PC-9 (cell line): ENCODE data around the gene MCAT. TPM values are rescaled to one million over a fixed set of nuclear protein-coding genes. Genes with fewer than 3 reads are reported as not detected.
A peak's percentile ranks its signal among the peaks of the same experiment; 100 is the strongest.

Experiments
- BruUV-seq: library from RNA; stranded (reverse); fragments of 400-500 nt; replicated peaks from 2 replicates; lab custom pipeline; 2021; lab: Mats Ljungman, UMichigan
- CTCF ChIA-PET: fragments of 300-600 bp; sonication (Branson Sonifier 250); formaldehyde crosslinking; loops from one replicate; lab custom pipeline; 2022; ENCODE audit warnings: antibody characterized with exemption; lab: Charles Lee
- POLR2A ChIA-PET: fragments of 300-600 bp; sonication (Branson Sonifier 250); formaldehyde crosslinking; loops from one replicate; lab custom pipeline; 2022; ENCODE audit warnings: antibody characterized with exemption; ENCODE audit not compliant: unreplicated experiment; lab: Charles Lee
- DNase-seq, 2 experiments: peaks; one replicate each; pipeline versions ENCODE4 v3.0.0 to v3.0.0-alpha.2; 2015 to 2022; ENCODE audit warnings: mixed read lengths in 1 of 2
- H2AFZ ChIP-seq: fragments of 200-600 bp; sonication (generic); 2 replicates; pipeline ENCODE4 v1.8.1; 2017; ENCODE audit warnings: antibody characterized with exemption
- H3F3A ChIP-seq: fragments of 200-600 bp; sonication (generic); 2 replicates; pipeline ENCODE4 v1.8.1; 2017; ENCODE audit warnings: antibody characterized with exemption, mild to moderate bottlenecking, low read depth; ENCODE audit not compliant: insufficient read depth
- H3K27ac ChIP-seq: fragments of 200-600 bp; sonication (generic); 2 replicates; pipeline ENCODE4 v1.6.1; 2016; ENCODE audit warnings: mixed run types
- H3K27me3 ChIP-seq: fragments of 200-600 bp; sonication (generic); 2 replicates; pipeline ENCODE4 v1.6.1; 2016; ENCODE audit warnings: low read depth, mixed run types; ENCODE audit not compliant: insufficient read depth
- H3K36me3 ChIP-seq: fragments of 200-600 bp; sonication (generic); 2 replicates; pipeline ENCODE4 v1.6.1; 2016; ENCODE audit warnings: low read depth, mixed run types
- H3K4me1 ChIP-seq: fragments of 200-600 bp; sonication (generic); replicated peaks from 2 replicates; pipeline ENCODE4 v1.6.1; 2016; ENCODE audit warnings: mixed run types; ENCODE audit not compliant: insufficient read depth
- H3K4me2 ChIP-seq: fragments of 200-600 bp; sonication (generic); 2 replicates; pipeline ENCODE4 v1.6.1; 2017; ENCODE audit warnings: mixed run types
- H3K4me3 ChIP-seq: fragments of 200-600 bp; sonication (generic); 2 replicates; pipeline ENCODE4 v1.6.1; 2016; ENCODE audit warnings: mixed run types
- H3K79me2 ChIP-seq: fragments of 200-600 bp; sonication (generic); 2 replicates; pipeline ENCODE4 v1.6.1; 2017; ENCODE audit warnings: low read depth, mixed run types
- H3K9me2 ChIP-seq: fragments of 200-600 bp; sonication (generic); 2 replicates; pipeline ENCODE4 v1.8.1; 2017; ENCODE audit warnings: mild to moderate bottlenecking; ENCODE audit not compliant: insufficient read depth
- H3K9me3 ChIP-seq: fragments of 200-600 bp; sonication (generic); 2 replicates; pipeline ENCODE4 v1.8.1; 2016; ENCODE audit warnings: low read depth; ENCODE audit not compliant: insufficient read depth
- H4K20me1 ChIP-seq: fragments of 200-600 bp; sonication (generic); 2 replicates; pipeline ENCODE4 v1.8.1; 2017; ENCODE audit not compliant: insufficient read depth
- EZH2 ChIP-seq: fragments of 200-600 bp; sonication (generic); IDR thresholded peaks from 2 replicates; pipeline ENCODE4 v1.8.0; 2017; ENCODE audit warnings: antibody characterized with exemption, low read depth
- intact Hi-C: fragments of 100-400 bp; cut with micrococcal nuclease; formaldehyde crosslinking; loops from one replicate; pipeline ENCODE4 v1.10.0; 2022; ENCODE audit not compliant: unreplicated experiment
- total RNA-seq: library from RNA; stranded (reverse); gene quantifications from 2 replicates; pipeline ENCODE4 v1.2.3, GENCODE V29; 2021
- TF ChIP-seq, protein P1 (sequence below): fragments of 200-600 bp; sonication (generic); conservative IDR thresholded peaks from 2 replicates; pipeline ENCODE4 v1.6.1; 2017; ENCODE audit warnings: mixed run types, antibody characterized with exemption, mild to moderate bottlenecking, moderate library complexity

MCAT gene
- total RNA-seq, 1 experiment from 2014 or later, result 31.4 TPM

DNA sequence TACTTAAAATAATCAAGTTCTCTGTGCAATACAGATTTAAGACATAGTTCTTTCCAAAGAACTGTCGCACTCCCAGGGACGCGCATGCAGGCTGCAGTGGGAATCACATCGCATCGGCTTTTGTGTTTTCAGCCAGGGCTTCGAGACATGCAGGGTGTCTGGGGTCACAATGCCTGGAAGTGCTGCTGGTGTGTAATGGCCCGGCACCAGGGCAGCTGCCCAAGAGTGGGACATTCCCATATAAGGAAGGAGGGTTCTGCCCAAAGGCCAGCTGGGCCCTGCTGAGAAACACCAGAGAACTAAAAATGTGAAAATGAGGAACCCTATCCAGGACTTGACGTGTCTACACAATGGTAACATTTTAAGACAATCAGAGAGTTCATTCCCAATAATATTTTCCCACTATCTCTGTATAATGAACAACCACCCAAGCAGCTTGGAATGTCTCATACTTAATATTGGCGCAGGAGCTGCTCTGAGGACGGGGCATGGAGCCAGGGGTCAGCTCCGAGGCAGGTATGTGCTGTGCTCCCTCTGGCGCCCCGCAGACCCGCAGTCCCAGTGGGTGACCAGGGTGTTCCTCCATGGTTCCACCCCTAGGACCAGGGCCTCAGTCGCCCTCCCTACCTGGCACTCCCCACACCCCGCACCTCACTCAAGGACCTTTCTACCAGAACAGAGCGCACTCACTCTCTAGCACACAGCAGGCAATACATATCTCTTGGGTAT is 11.3 kb downstream of the MCAT start:
- intact Hi-C loops, result no loop called here
- peaks cover 26% of the 10 kb centered on the region for H4K20me1 ChIP-seq
- CTCF ChIA-PET, result no interaction called here
- TF ChIP-seq EZH2, result no peak
- TF ChIP-seq, protein P1, sequence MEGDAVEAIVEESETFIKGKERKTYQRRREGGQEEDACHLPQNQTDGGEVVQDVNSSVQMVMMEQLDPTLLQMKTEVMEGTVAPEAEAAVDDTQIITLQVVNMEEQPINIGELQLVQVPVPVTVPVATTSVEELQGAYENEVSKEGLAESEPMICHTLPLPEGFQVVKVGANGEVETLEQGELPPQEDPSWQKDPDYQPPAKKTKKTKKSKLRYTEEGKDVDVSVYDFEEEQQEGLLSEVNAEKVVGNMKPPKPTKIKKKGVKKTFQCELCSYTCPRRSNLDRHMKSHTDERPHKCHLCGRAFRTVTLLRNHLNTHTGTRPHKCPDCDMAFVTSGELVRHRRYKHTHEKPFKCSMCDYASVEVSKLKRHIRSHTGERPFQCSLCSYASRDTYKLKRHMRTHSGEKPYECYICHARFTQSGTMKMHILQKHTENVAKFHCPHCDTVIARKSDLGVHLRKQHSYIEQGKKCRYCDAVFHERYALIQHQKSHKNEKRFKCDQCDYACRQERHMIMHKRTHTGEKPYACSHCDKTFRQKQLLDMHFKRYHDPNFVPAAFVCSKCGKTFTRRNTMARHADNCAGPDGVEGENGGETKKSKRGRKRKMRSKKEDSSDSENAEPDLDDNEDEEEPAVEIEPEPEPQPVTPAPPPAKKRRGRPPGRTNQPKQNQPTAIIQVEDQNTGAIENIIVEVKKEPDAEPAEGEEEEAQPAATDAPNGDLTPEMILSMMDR, result no peak
- no peak overlapping the region for H2AFZ ChIP-seq
- no peaks in the 10 kb centered on the region for H3K27me3 ChIP-seq
- H3K4me1 ChIP-seq, result peaks cover 32% of the 10 kb centered on the region
- H3K4me2 ChIP-seq, result no peak overlapping the region
- no peak overlapping the region for H3K4me3 ChIP-seq
- no peak for DNase-seq
- H3F3A ChIP-seq, result peaks cover 46% of the 10 kb centered on the region
- no peaks in the 10 kb centered on the region for H3K9me3 ChIP-seq
- no peak overlapping the region for H3K27ac ChIP-seq
- POLR2A ChIA-PET, result interaction anchor here (0.5 kb wide), 1 partner anchor 15 kb away, joined by 8 read pairs; no protein-coding TSS in a partner anchor
- H3K9me2 ChIP-seq, result no peaks in the 10 kb centered on the region
- BruUV-seq, result no TSS peak
- H3K79me2 ChIP-seq, result peaks cover 3% of the 10 kb centered on the region; the same call in 1 of the 2 replicates
- peaks cover 25% of the 10 kb centered on the region for H3K36me3 ChIP-seq

DNA sequence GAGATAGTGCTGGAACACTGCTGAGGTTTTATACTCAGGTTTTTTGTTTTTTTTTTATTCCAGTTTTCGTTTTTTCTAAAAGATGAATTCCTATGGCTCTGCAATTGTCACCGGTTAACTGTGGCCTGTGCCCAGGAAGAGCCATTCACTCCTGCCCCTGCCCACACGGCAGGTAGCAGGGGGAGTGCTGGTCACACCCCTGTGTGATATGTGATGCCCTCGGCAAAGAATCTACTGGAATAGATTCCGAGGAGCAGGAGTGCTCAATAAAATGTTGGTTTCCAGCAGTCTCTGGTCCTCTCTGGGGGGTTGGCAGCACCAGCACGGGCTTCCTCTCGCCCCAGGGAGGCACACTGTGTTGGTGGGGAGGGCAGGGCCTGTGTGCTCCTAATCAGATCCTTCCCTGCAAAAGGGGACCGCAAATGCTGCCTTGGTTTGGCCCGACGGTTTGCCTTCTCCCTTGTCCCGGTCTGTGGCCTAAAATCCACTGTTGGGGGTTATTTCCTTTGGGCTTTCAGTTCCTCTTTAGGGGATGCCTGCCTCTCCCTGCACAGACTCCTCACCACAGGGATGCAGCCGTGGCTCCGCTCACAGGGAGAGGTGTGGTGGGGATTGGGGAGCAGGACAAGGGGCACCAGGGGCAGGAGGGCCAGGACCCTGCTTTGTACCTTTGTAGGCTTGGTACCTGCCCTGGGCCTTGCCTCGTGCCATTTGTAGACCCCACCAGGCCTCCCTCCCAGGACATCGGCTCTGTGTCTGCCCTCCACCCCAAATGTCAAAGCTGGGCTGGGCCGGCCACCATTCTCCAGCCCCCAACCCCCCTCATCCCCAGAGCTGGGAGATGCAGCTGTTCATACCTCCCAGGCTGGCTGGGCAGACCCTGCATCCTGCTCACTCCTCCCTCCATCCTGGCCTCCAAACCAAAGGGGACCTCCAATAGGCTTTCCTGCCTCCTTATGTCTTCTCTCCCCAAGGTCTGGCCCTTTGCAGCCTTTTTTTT is 13.5 kb downstream of the MCAT start:
- Histone ChIP-seq H2AFZ (no peak overlapping the region), H3K27ac (peak overlapping the region; percentile 92), H3F3A (peaks cover 60% of the 10 kb centered on the region), H3K4me3 (no peak overlapping the region), H3K27me3 (no peaks in the 10 kb centered on the region), H3K9me2 (no peaks in the 10 kb centered on the region), H3K36me3 (peaks cover 17% of the 10 kb centered on the region; the same call in 1 of the 2 replicates), H4K20me1 (peaks cover 16% of the 10 kb centered on the region; the same call in 1 of the 2 replicates), H3K4me2 (peak overlapping the region; percentile 73), H3K79me2 (no peaks in the 10 kb centered on the region; the same call in 1 of the 2 replicates), H3K9me3 (no peaks in the 10 kb centered on the region), H3K4me1 (peaks cover 46% of the 10 kb centered on the region)
- TF ChIP-seq, protein P1, result no peak
- no peak for TF ChIP-seq EZH2
- intact Hi-C loops, result loop anchor here (5.0 to 10.0 kb wide), 2 partner anchors 135 to 207 kb away; no protein-coding TSS in a partner anchor
- ChIA-PET POLR2A (interaction anchor here (0.8 kb wide), 1 partner anchor 92 kb away, joined by 19 read pairs; no protein-coding TSS in a partner anchor), CTCF (interaction anchor here (0.6 to 0.7 kb wide), 2 partner anchors 19 to 216 kb away, joined by 8 to 9 read pairs; no protein-coding TSS in a partner anchor)
- no TSS peak for BruUV-seq
- DNase-seq, result peak in 1 of 2 experiments; percentile 27

DNA sequence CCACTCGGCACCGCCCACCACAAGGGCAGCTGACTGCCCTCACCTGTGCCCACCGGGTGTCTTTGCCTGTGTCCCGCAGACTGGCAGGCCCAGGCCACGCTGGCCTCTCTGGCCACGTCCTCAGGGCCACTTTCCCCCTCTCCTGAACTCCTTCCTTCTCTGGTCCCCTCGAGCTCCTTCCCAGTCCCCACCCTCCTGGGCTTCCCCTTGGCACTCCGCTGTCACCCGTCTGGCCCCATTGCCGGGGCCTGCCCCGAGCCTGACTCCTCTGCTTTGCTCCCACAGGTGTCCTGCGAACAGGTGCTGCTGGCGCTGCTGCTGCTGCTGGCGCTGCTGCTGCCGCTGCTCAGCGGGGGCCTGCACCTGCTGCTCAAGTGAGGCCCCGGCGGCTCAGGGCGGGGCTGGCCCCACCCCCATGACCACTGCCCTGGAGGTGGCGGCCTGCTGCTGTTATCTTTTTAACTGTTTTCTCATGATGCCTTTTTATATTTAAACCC is 14.2 kb downstream of the MCAT start:
- intact Hi-C loops, result loop anchor here (5.0 to 10.0 kb wide), 2 partner anchors 134 to 207 kb away; no protein-coding TSS in a partner anchor
- peaks cover 46% of the 10 kb centered on the region for H3K4me1 ChIP-seq
- no peaks in the 10 kb centered on the region for H3K27me3 ChIP-seq
- no peaks in the 10 kb centered on the region for H3K9me2 ChIP-seq
- peak overlapping the region; percentile 73 for H3K4me2 ChIP-seq
- no TSS peak for BruUV-seq
- DNase-seq, result peak; percentile 69 to 73
- H3K4me3 ChIP-seq, result no peak overlapping the region
- no peak overlapping the region for H2AFZ ChIP-seq
- TF ChIP-seq EZH2, result no peak
- TF ChIP-seq, protein P1, result no peak
- peaks cover 16% of the 10 kb centered on the region; the same call in 1 of the 2 replicates for H3K36me3 ChIP-seq
- peaks cover 12% of the 10 kb centered on the region; the same call in 1 of the 2 replicates for H4K20me1 ChIP-seq
- peak overlapping the region; percentile 92 for H3K27ac ChIP-seq
- H3K79me2 ChIP-seq, result no peaks in the 10 kb centered on the region; the same call in 1 of the 2 replicates
- ChIA-PET POLR2A (no interaction called here), CTCF (no interaction called here)
- no peaks in the 10 kb centered on the region for H3K9me3 ChIP-seq
- H3F3A ChIP-seq, result peaks cover 54% of the 10 kb centered on the region
